ENCODE data around the gene MTA1. TPM values are rescaled to one million over a fixed set of nuclear protein-coding genes. Genes with fewer than 3 reads are reported as not detected.
A peak's percentile ranks its signal among the peaks of the same experiment; 100 is the strongest.

The MTA1 gene
- total RNA-seq, 1 donor from 2014 or later = 43.4 TPM

GRCh38 chr14:105411017-105411941 lies 8.3 kb upstream of the MTA1 start:
- DNase-seq = peak; percentile 48

- no peak for DNase-seq
These were observed 7.4 kb upstream of the MTA1 start for GRCh38 chr14:105411985-105412770.

GRCh38 chr14:105412771-105413543 lies 6.7 kb upstream of the MTA1 start:
- DNase-seq = no peak

- no peak for DNase-seq
These were observed 6.1 kb upstream of the MTA1 start for GRCh38 chr14:105413544-105413886.

GRCh38 chr14:105414456-105415371 lies 4.9 kb upstream of the MTA1 start:
- peak; percentile 78 for DNase-seq

GRCh38 chr14:105415481-105416428 lies 3.9 kb upstream of the MTA1 start:
- no peak for DNase-seq

- no peak for DNase-seq
These were observed 3.0 kb upstream of the MTA1 start for GRCh38 chr14:105416671-105417070.

- no peak for DNase-seq
These were observed 1.9 kb upstream of the MTA1 start for GRCh38 chr14:105417690-105418121.

GRCh38 chr14:105418269-105419194 lies 1.1 kb upstream of the MTA1 start:
- no peak for DNase-seq

- DNase-seq = no peak
These were observed 710 bp downstream of the MTA1 start for GRCh38 chr14:105420101-105420973.

- DNase-seq = no peak
These were observed 1.5 kb downstream of the MTA1 start for GRCh38 chr14:105420974-105421674.

- no peak for DNase-seq
These were observed 2.3 kb downstream of the MTA1 start for GRCh38 chr14:105421723-105422615.

GRCh38 chr14:105422695-105423487 lies 3.3 kb downstream of the MTA1 start:
- no peak for DNase-seq

GRCh38 chr14:105423488-105424195 lies 4.0 kb downstream of the MTA1 start:
- DNase-seq = no peak

GRCh38 chr14:105424861-105425260 lies 5.2 kb downstream of the MTA1 start:
- no peak for DNase-seq
